OCI-LY1 (cell line): Measurements from ENCODE around the gene LMX1B.

Experiments used
- EZH2 ChIP-seq: fragments of 200-600 bp; sonication (generic), shearing (Covaris generic); IDR thresholded peaks from 2 replicates; pipeline ENCODE4 v1.8.0; 2017; ENCODE audit warnings: borderline replicate concordance, mixed run types, mild to moderate bottlenecking, antibody characterized with exemption, low read length, moderate library complexity, mixed read lengths
- TF ChIP-seq, protein P1 (sequence below): fragments of 200-600 bp; sonication (generic), shearing (Covaris generic); IDR thresholded peaks from 2 replicates; pipeline ENCODE4 v1.5.1; 2017; ENCODE audit warnings: mild to moderate bottlenecking, antibody characterized with exemption, low read length, moderate library complexity, mixed read lengths

DNA sequence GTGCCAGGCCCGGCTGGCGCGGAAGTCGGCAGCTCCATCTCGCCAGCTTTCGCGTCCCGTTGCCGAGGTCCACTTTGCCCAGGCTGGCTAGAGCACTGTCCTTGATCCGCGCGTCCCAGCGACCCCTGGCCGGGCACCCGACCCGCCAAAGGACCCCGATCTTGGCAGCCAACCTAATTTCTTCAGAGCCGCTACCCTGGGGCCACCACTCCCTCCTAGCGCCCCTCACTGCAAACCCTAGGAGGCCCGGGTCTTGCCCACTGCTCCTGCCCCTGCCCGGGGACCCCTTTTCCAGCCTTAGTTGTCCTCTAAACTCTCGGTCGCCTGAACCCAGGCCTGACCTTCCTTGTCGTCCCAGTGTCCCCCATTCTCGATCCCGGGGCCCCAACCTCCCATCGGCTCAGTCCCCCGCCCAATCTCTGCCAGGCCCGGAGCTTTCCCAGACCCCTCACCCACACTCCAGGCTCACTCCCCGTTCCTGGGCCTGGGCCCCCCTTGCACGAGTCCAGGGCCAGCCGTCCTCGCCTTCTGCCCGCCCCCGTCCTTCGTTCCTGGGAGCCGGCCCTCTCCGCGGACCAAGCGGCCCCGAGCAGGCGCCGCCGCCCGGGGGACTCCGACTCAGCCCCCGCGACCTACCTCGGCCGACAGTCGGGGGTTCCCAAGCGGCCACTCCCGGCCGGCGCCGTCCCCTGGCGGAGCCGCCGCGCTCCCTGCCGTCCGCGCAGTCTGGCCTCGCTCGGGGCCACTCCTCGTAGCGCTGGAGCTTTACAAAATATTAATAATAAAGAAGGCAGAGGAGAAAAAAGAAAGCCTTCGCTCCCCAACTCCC is 701 bp upstream of the LMX1B start:
- TF ChIP-seq, protein P1, sequence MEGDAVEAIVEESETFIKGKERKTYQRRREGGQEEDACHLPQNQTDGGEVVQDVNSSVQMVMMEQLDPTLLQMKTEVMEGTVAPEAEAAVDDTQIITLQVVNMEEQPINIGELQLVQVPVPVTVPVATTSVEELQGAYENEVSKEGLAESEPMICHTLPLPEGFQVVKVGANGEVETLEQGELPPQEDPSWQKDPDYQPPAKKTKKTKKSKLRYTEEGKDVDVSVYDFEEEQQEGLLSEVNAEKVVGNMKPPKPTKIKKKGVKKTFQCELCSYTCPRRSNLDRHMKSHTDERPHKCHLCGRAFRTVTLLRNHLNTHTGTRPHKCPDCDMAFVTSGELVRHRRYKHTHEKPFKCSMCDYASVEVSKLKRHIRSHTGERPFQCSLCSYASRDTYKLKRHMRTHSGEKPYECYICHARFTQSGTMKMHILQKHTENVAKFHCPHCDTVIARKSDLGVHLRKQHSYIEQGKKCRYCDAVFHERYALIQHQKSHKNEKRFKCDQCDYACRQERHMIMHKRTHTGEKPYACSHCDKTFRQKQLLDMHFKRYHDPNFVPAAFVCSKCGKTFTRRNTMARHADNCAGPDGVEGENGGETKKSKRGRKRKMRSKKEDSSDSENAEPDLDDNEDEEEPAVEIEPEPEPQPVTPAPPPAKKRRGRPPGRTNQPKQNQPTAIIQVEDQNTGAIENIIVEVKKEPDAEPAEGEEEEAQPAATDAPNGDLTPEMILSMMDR = no peak
- no peak for TF ChIP-seq EZH2
